ENCODE measurements around the gene PZP. TPM values are rescaled to one million over a fixed set of nuclear protein-coding genes. Genes with fewer than 3 reads are reported as not detected.
"Not testable (repeated sequence)": the region's sequence is repeated elsewhere in the genome, so short reads cannot be mapped to it uniquely, and the experiment has no call there.

PZP gene
- not detected for total RNA-seq

DNA sequence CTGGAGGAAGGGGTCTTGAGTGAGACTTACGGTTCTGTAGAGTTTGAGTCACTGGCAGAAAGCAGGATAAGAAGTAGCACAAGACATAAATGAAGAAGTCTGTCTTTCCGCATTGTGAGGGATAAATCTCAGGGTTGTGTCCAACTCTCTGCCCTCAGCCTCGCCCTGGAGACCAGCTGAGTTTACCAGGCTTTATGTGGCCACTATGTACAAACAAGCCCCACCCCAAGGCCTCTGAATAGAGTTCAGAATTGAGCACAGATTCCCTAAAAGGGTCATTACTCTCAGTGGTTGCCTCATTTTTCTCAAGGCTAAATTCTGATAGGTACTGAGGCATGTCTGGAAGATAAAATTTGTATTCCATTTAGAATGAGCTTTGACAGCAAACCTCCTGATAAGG is at the start of gene PZP:
PZP (minus strand) TSS at position 167 of the 400 bp plus-strand sequence; CDS start at position 113, 54 bp downstream.
- no peak for DNase-seq

DNA sequence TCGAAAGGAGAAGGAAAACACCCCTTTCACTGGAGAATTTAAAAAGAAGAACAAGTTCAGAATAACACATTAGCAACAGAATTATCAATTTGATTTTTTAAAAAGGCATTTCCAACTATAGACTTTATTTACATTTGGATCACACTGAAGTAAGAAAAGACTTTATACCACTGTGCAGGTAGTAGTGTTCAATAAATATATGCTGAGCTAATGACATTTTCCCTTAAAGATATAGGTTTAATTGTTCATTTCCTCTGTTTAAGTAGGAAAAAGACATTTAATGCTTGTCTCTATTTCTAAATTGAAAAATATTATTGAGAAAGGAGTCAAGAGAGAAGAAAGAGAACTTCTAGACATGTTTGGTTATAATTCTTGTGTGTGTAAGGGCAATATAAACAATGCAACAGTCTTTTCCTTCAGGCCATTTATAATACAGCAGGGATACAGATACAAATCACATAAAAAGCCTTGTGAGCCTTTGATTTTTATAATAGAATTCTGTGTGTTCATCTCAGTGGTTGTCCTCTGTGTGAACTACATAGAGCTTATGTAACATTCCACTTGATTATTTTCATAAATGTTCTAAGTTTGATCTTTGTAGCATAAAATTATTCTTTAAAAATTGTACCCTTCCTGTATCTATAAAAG is 48.7 kb upstream of the PZP start:
- no peak for DNase-seq

DNA sequence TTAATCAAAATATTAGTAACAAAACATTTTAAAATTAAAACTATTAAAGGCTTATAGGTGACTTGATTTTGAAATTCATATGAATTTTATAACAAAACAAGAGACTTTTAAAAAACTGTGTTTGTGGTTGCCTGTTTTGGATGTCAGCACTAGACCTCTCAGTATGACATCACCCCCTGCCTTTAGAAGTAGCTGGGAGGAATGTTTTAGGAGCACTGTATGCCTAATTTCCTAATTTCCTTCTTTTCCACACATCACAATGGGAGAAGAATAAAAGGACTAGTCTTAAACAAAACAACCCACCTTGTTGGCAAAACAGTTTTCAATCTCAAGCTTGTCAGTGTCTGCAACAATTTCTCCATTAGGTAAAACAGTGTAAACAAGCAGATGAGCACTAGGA is 48.1 kb upstream of the PZP start:
- DNase-seq = no peak

DNA sequence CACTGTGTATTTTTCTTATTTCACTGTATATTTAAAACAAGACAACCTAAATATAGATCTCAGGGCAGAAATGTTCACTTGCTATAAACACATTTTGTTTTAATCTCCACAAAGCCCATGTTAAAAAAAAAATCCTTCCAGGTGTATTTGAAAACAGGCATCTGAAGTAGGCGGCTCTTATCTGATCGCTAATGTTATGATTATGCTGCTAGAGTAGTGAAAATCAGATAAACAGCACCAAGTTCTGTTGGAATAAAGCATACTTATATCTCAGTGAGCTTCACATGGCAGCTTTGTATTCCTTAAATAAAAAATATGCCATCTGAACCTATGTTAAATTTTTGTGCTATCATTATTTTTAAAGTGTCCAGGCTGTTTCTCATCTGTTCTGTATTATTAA is 47.6 kb upstream of the PZP start:
- DNase-seq = no peak

DNA sequence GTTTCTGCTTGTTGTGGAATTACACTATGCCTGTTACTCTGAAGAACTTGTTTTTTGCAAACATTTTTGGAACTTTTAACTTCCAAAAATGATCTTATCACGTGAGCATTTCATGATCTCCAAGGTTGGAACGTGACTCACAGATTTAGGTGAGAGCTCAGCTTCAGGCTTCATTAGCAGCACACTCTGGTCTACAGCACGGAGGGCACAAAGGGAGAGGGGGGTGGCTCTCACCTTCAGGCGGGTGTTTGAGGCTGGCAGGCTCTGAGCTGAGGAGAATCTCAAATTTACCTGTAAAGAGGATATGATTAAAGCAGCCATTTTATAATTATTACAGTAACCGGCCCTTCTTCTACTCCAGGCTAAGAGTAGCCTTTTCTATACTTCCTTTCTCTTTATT is 45.3 kb upstream of the PZP start:
- DNase-seq = no peak

DNA sequence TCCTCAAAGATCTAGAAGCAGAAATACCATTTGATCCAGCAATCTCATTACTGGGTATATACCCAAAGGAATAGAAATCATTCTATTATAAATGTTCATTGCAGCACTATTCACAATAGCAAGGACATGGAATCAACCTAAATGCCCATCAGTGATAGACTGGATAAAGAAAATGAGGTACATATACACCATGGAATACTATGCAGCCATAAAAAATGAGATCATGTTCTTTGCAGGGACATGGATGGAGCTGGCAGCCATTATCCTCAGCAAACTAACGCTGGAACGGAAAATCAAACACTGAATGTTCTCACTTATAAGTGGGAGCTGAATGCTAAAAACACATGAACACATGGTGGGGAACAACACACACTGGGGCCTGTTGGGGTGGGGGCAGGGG is 44.6 kb upstream of the PZP start:
- not testable (repeated sequence) for DNase-seq

DNA sequence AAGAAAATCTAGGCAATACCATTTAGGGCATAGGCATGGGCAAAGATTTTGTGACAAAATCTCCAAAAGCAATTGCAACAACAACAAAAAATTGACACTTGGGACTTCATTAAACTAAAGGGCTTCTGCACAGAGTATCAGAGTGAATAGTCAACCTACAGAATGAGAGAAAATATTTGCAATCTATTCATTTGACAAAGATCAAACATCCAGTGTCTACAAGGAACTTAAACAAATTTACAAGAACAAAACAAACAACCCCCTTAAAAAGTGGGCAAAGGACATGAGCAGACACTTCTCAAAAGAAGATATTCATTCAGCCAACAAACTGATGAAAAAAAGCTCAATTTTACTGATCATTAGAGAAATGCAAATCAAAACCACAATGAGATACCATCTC is 44.1 kb upstream of the PZP start:
- no peak for DNase-seq

DNA sequence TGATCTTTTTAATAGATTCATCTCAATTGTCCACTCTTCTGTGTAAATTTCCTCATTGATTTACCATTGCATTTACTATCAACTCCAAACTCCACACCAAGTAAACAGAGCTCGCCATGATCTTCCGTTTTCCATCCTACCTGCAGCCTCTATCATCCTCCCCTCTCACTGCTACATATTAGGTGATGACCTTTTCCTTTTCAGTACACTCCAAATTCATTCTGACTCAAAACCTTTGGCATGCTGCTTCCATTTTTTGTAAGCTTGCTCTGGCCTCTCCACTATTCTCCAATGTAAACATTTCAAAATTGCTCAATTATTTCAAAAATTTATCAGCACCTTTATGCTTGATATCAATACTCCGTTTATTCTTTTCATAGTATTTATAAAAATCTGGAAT is 40.2 kb upstream of the PZP start:
- DNase-seq = no peak

DNA sequence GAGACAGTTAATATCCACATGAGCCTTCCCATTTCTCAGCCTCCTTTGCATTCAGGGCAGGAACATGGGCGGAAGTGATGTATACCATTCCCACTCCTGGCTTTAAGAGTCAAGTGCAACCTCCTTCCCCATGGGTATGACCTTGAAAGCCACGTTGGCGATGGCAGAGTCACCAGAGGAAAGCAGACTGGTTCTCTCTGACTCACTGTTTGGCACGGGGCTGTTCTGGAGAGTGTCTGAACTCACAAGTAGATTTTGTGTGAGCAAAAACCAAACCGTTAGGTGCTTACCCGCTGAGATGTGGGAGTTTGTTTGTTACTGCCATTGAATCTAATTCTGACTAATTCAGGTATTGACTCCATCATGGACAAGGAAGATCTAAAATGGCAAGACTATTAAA is 36.7 kb upstream of the PZP start:
- no peak for DNase-seq

DNA sequence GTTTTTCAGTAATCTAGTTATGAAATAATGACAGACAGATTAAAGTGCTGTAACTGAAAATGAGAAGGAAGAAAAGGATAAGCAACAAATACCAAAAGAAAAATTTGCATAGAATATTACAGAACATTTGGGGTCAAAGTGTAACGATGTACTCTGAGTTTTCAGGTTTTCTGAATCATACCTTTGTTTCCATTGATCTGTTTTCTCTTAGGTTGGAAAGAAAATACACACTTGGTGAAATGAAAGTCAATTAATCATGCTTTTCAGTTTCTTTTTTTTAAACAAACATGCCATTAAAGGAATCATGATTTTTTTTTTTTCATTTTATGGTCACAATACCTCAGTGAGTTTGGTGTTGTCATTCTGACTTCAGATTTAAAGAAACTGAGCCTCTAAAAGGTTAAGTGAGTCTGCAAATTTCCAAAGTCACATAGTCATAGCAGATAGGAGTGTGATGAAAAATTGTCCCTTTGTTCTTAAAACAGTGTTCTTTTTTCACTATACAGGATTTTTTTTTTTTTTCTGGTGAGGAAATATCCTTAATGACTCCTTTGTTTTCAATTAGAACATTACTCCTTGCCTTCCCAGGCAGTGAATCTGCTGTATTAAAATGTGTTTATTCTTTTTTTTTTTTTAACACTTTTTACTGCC is 35.9 kb upstream of the PZP start:
- DNase-seq = no peak

DNA sequence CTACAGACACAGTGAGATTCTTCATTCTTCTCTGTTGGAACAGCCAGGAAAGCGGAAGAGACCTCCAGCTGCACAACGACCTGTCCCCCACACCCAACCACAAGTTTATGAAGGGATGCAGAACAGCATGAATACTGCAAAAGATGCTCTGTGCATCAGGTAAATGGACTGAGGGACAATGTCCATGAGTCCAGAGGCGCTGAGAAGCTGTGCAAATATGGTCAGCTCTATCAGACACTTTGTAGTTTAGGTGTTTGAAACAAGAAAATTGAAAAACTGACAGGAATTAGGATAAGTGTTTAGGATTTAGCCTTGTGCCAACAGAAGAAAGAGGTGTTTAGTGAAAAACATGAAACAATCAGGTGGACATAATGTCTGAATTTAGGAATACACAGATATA is 33.1 kb upstream of the PZP start:
- no peak for DNase-seq

DNA sequence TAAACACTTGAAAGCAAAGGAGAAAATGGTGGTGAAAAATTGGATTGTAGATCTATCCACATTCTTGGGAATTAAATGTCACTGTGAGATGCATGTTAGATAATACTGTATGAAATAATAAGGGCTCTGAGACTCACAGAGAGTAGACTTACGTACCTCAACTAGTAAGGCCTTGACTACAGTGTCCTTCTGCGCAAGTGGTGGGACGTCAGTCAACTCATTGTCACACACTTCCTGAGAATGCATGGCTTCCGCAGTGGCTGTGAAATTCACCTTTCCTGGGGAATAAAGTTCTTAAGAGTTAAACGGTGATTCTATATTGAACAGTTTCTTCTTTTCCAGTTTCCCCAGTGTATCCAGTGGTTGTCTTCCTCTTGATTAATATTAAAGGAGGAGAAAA is 32.6 kb upstream of the PZP start:
- no peak for DNase-seq

DNA sequence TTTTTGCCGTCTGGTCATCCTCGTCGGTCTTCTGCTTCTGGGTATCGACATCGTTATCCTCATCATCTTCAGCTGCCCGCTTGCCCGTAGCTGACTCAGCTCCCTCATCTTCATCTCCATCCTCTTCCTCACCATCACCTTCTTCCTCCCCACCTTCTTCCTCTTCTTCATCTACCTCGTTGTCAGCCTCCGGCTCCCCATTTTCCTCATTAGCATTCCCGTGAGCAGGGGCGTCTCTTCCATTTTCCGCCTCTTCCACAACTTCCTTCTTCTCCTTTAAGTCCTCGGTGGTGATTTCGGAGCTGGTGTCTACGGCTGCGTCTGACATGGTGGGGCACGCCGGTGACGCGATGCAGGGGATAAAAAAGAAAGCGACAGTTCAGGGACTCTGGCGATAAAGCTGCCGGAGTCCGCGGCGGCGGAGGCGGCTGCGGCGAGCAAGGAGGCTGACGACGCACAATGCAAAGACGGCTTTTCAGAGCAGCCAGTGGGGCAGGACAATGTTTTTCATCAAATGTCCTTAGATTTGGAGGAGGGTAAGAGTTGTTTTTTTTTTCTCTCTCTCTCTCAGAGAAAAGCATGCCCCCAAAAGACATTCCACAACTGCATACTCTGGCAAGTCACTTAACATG is 31.9 kb upstream of the PZP start:
- DNase-seq = peak; percentile 10

DNA sequence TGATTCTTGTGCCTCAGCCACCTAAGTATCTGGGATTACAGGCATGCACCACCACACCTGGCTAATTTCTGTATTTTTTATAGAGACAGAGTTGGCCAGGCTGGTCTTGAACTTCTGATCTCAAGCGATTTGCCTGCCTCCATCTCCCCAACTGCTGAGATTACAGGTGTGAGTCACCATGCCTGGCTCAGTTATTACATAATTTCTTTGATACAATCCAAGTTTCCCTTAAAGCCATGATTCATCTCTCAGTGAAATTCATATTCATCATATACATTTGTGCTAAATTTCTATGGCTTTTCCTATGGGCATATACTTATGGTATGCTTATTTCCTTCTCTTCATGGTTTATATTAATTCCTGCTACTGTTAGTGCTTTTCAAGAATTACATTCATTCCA is 29.1 kb upstream of the PZP start:
- no peak for DNase-seq

DNA sequence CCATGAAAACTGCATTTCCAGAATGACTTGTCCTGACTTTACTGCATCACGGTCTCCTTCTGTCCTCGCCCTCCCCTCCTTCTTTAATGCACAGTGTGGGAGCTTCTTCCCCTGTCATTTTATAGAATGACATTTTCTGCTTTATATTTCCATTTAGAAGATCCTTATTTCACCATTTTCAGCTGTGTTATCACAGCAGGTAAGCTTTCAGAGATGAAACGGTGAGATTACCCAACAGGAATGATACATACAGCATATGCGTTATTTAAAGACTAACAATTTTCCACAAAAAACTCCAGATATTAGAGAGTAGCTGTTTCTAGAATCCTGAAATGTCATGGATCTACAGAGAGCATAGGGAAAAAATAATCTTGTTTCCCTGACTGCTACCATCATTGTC is 27.3 kb upstream of the PZP start:
- DNase-seq = no peak

DNA sequence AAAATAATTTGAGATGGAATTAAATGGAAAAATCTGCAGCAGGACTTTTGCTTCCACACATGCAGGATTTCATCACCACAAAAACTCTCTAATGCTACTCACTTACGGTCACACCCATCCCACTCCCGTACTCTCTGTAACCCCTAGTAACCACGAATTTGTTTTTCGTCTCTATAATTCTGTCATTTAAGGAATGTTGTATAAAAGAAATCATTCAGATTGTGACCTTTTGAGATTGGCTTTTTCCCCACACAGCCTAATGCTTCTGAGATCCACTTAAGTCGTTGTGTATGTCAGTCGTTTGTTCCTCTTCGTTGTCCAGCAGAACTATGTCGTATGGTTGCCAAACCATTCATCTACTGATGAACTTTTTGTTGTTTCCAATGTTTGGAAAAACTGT is 19.8 kb upstream of the PZP start:
- DNase-seq = no peak

DNA sequence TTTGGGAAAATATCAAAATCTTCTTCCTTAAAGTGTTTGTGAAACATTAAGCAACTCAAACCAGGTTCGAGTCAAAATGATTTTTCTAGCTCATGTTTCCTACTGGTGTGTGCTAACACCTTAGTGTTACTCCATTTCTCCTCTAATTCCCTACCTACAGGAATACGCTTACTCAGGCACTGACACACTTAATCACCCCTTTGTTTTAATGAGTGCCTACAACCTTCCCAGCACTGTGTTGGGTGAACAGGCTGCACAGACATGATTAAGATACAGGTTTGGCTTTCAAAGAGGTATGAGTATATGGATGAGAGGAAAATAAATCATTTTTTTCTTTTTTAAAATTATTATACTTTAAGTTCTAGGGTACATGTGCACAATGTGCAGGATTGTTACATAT is 15.6 kb upstream of the PZP start:
- DNase-seq = no peak

DNA sequence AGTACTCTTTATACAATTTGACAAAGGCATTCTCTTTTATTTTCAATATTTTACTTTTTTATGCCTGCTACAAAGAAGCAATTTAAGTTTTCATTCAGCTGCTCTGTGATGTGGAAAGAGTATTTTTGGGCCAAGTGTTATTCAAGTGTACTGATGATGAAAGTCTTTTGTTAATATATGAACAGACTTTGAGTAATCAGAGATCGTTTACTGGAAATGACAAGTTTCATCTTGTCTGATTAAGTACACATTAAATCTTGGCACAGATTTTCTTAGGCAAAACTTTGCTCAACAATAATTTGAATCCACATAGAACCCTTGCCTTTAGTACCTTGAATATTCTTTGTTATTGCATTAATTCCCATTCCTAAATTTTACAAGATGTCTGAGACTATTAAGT is 13.3 kb upstream of the PZP start:
- DNase-seq = peak; percentile 32

DNA sequence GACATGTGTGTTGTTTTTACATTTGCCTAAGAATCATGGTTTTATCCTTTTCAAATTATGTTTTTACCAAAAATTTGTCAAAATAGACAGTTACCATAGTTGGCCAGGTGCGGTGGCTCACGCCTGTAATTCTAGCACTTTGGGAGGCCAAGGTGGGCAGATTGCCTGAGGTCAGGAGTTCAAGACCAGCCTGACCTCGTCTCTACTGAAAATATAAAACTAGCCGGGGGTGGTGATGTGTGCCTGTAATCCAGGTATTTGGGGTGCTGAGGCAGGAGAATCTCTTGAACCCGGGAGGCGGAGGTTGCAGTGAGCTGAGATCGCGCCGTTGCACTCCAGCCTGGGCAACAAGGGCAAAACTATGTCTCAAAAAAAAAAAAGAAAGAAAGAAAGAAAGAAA is 12.8 kb upstream of the PZP start:
- DNase-seq = not testable (repeated sequence)

DNA sequence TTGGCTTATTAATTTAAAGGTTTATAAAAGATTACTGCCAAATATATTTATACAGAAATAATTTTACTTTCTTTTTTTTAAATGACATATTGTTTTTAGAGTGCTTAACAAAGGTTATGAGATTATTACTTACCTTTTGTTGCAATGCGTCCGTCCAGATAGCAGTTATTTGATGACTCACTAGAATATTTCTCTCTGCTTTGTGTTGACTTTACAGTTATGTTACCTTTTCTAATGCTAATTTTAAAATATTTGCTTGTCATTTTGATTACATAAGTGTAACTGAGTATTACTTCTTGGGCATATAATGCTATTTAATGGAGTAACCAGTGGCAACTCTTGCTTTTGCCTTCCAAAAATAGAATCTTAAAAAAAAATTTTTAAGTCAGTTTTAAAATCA is 6.3 kb upstream of the PZP start:
- DNase-seq = no peak

DNA sequence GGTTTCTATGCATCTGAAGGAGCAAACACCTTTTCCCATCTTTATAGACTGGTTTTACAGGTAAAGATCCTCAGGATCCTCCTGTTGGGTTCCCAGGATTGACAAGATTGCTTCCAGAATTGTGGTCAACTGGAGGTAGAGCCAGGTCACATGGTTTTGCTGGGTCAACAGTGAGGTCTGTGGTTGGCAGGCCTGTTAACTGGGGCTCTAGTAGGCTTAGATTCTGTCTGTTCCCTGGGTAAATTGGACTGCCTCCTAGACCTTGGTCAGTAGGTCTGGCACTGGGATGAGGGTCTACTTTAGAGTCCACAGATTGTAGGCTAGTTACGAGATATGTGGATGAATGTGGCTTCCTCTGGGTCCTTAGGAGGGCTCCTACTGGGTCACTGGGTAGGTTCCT is 3.5 kb upstream of the PZP start:
- DNase-seq = no peak

DNA sequence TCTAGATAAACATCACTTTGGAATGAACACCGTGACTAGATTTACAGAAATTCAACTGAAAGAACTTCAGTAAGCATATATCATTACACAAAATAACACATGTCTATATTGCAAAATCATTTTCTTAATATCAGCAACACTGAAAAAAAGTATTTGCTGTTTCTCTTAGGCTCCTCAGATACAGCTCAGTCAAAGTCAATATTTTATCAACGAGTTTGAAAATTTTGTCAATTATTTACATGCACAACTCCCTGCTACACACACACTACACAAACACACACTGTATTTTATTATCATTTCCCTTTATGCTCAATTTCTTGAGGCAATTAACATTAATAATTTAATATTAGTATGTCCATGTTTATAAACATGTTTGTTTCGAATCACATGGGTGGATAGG is 3.8 kb downstream of the PZP start:
- DNase-seq = no peak

DNA sequence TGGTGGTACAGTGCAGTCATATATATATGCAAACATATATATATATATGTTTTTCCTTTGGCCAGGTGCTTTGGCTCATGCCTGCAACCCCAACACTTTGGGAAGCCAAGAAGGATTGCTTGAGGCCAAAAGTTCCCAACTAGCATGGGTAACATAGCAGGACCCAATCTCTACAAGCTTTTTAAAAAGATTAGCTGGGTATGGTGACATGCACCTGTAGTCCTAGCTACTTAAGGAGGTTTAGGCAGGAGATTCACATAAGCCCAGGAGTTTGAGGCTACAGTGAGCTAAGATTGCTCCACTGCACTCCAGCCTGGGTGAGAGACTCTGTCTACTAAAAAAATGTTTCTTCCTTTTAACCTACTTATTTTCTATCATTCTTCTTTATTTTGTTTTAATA is 10.2 kb downstream of the PZP start:
- no peak for DNase-seq

DNA sequence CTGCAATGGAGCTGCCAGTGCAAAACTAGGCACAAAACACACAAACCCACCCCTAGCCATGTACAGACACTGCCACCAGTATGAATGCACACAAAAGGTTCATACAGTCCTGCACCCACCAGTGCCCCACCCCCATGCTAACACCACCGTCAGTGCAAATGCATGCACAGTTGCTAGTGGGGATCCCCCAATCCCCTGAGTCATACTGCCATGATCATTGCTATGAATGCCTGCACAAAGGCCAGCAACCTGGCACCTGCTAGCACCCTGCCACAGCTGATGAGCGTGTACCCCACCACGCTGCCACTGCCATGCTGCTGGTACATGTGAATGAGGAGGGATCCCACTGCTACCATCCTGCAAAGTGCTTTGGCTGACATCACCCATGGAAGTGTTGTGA is 23.9 kb downstream of the PZP start:
- no peak for DNase-seq
